Pons (tissue), 1 donor: ENCODE measurements around the gene HSD17B1.
A peak's percentile ranks its signal among the peaks of the same experiment; 100 is the strongest.

Experiments
- DNase-seq: peaks from one replicate; pipeline ENCODE4 v3.0.0-alpha.2; 2016; ENCODE audit warnings: low spot score

The HSD17B1 gene

GRCh38 chr17:42568341-42569111 is 15.8 kb downstream of the HSD17B1 start:
- DNase-seq = no peak

GRCh38 chr17:42571435-42572225 is 18.9 kb downstream of the HSD17B1 start:
- no peak for DNase-seq

- no peak for DNase-seq
Measured at GRCh38 chr17:42573095-42573494, 20.4 kb downstream of the HSD17B1 start.

DNA sequence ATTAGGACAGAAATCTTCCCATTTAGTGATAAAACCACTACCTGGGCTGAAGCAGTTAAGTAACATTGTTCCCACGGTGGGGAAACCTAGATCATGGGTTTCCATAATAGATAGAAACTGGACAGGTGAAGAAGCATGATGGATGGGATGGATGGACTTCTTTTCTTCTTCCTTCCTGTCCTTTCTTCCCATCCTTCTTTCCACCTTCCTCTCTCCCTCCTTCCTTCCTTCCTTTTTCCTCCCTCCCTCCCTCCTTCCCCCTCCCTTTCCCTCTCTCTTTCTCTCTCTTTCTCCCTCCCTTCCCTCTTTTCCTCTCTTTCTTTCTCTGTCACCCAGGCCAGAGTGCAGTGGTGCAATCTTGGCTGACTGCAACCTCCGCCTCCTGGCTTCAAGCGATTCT is 21.7 kb downstream of the HSD17B1 start:
- no peak for DNase-seq

DNA sequence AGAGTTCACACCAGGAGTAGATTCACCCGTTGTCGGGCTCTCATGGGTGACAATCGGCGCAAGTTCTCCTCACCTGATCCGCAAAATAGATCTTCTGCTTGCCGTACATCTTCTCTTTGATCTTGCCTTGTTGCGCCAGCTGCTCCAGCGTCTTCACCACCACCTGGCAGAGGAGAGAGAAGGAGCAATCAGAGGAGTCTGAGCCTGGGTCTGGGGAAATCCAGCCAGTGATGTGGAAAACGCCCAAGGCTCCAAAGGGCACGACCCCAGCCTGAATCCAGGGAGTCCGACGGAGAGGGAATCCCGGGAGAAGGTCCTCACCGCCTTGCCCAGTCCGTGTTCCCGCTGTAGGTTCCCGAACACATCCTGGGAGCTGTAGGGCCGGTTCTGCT is 24.4 kb downstream of the HSD17B1 start:
- DNase-seq = no peak

DNA sequence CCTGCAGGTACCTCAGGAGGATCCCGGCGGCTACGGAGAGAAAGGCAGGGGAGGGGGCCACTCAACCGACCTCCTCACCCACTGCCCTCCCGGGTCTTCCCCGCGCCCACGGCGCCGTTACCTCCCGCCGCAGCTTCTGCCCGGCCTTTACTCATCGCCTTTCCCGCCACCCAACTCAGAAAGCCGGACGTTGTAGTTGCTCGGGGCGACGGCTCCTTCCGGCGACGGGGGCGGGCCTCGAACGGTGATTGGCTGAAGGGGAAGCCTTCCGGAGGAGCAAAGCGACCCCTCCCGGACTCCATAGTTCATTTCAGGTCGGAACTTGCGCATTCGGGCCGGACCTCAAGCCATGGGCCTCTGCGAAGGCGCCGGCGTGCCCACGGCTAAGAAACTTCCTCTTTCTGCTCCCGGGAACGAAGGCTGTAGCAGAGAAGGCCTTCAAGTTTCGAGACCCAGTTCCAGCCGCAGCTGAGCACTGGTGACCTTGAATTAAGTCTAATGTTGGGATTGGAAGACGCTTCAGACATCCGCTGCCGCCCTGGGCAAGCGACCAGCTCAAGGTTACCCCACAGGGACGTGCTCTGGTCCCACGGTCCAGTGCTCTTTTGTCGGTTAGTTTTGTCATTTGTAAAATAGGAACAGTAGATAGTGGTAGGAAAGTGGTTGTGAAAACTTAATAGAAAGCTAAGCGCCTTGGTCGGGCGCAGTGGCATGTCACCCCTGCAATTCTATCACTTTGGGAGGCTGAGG is 25.0 kb downstream of the HSD17B1 start, which contains the start of gene PSMC3IP:
PSMC3IP (minus strand) TSS at position 198 of the 750 bp plus-strand sequence; CDS start at position 155, 43 bp downstream.
- peak; percentile 93 for DNase-seq

DNA sequence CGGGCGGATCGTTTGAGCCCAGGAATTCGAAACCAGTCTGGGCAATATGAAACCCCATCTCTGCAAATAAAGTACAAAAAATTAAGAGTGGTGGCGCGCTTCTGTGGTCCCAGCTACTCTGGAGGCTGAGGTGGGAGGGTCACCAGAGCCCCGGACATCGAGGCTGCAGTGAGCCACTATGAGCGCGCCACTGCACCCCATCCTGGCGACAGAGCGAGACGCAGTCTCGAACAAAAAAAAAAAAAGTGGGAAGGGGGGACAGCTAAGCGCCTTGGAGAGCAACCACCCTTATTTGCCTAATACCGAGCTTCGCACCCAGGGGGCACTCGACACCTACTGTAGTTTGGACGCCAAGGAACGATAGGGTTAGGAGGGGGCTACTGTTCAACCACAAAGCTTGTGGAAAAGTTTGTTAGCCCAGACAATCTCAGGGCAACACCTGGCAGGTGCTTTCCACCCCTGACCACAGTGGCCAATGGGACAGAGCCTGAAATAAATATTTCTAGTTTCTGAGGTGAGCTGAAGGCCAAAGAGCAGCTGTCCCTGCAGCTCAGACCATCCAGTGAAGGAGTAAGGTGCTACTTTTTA is 25.7 kb downstream of the HSD17B1 start:
- peak; percentile 76 for DNase-seq

DNA sequence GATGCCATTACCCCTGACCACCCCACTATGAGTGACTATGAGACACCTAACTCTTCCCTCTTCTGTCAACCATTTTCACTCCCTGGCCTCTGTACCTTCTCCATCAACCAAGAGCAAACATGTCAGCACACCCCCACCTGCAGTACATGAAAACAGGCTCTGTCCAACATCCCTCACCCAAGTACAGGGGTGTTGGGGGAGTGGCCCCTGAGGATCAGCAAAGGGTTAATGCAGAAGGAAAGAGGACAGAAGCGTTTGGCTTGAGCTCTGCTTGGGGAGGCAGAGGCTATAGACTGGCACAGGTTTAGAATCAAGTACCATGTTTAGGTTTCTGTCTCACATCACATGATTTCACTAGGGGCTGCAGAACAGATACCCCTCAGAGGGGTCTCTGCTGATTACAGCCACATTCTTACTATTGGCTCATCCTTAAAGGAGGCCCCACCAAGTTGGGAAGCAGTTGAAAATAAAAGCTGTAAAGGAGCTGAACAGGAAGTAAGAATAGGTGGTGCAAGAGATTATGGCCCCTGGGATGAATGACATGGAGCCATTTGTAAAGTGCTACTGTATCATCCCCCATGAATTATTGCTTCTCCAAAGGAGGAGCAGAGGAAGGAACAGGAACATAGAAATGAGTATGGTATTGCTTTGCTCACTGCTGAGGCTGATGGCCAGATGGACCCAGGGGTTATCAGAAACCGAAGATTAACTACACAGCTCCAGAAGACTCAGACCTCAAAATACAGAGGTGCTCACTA is 27.2 kb downstream of the HSD17B1 start:
- DNase-seq = no peak

DNA sequence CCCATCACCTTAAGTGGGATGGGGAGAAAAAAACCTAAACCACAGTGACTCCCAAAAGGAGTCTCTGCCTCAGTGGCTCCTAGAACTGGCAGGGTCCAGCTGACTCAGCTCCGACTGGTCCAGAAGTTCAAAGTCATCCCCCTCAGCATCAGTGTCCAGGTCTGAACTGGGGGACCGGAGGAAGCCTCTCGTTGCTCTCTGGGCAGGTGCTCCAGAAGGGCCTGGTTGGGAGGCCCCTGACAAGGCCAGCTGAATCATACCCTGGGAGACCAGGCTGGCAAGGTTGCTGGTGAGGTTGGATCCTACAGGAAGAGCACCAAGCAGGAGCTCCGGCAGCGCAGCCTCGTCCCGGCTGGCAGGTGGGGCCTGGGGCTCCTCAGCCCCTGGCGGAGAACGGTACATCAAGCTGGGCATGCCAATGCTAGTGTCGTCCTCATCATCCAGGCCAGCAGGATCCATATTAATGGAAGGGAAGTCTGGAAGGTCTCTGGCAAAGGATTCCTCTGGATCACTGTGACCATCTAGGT is 29.1 kb downstream of the HSD17B1 start:
- DNase-seq = no peak

DNA sequence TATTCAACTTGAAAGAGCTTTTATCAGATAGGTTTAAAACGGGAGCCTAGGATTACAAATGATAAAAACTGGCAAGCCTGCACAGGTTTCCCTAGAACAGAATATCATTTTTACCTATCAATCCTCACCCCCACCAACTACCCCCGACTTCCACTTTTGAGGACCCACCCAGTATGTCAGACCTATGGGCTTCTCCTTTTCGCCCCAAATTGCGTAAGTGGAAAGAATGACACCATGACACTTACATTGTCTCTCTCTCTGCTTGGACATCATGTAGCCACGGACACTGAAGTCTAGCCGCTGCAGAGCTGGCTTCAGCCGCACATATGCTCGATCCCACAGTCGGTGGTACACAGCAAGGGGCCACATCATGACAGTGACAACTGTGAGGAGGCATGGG is 32.2 kb downstream of the HSD17B1 start:
- DNase-seq = no peak

DNA sequence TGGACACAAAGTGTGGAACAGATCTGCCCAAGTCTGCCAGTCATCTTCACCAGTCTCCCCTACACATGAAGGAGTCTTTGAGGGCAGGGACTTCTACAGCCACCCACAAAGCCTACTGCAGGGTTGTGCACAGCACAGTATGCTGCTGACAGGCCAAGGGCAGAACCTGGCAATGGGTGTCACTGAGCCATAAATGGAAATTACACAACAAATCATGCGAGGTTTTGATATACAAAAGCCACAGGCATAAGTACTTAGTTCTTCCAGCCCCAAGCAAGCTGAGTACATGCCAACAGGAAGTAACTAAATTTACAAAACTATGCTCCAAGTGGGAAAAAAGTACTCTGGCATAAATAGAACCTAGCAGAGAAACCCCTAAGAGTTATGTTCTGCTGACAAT is 32.6 kb downstream of the HSD17B1 start:
- DNase-seq = no peak

DNA sequence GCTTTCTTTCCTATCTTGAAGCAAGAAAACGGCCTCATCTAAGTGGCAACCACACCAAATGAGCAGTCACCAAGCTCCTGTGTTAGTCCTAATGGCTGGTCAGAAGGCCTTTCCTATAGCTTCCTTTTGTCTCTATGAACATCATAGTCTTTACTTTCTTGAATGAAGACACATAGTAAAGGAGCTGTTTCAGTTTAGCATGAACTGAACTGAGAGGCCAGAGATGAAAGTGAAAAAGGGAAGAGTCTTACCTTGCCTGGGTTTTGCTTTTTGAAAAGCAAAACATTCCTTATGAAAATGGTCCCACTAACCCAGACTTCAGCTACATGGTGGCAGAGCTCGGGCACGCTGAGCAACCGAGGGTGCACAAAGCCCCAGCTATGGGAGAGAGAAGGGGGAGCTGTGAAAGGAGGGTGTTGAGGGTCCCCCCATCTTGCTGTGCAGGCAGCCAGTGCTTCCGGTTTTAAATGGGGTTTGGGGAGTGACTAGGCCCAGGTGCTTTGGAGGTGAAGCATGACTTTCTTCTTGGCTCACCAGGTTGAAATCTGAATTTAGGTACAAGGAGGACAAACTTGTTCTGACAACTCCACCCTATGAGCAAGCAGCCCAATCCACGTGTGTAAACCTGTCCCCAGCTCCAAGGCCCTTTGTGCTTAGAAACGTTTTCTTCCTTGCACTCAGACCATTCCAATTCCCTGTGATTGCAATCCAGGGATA is 33.9 kb downstream of the HSD17B1 start:
- DNase-seq = no peak

DNA sequence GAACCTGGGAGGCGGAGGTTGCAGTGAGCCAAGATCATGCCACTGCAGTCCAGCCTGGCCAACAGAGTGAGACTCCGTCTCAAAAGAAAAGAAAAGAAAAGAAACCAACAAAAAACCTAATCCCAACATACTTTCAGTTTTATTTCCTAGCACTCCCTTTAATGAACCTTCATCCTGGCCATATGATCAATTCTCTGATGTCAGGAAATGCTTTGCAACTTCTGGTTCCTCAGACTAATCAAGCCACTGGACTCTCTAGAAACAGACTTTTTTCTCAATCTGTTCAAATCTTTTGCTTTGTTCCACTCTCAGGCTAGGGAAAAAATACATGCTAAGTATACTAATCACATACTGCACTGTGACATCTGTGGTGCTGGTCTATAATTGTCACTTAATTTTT is 38.2 kb downstream of the HSD17B1 start:
- no peak for DNase-seq

- DNase-seq = no peak
Measured at GRCh38 chr17:42591411-42591810, 38.7 kb downstream of the HSD17B1 start.

DNA sequence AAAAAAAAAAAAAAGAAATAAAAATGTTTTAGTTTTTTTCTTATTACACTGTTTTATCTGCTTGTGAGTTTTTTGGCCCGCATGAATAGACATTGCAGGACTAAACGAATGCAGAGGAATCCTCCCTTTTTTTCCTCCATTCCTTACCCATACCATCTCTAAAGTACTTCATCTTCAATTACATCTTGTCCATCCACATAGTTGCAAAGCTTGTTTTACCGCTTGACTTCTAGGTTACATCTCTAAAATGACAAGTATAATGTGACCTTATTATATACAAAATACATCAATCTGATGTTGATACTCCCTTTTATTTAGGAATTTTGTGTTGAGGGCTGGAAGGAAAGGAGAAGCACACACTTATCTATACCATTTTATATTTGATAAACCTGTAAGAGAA is 43.7 kb downstream of the HSD17B1 start:
- DNase-seq = no peak

DNA sequence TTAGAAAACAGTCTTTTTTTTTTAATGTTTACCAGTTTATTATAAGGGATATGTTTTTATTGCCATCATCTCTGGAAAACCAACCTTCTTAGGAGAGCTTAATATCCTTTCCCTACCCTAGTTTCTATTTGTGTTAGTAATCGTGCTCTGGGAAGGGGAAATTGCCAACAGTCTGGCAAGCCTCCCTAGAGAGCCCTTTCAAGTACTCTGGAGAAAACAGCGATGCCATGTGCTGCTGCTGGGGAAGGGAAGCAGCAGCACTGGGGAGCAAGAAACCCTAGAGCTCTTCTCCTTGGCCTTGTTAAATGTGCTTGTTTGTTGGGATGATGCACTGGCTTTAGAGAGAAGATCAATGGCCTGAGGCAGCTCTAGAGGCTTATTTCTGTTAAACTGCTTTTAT is 46.2 kb downstream of the HSD17B1 start:
- DNase-seq = no peak

GRCh38 chr17:42603318-42603717 is 50.6 kb downstream of the HSD17B1 start:
- DNase-seq = no peak
